Pancreas (tissue), 10 donors: ENCODE results near the gene CRYGN. TPM values are rescaled to one million over a fixed set of nuclear protein-coding genes. Genes with fewer than 3 reads are reported as not detected.
A peak's percentile ranks its signal among the peaks of the same experiment; 100 is the strongest.

Experiments
- ATAC-seq, 4 donors: fragments of 200-7000 bp; cut with Tn5 transposase; one replicate each; pipeline versions ENCODE4 v1.8.0 to v1.9.1; 2020; ENCODE audit warnings: mild to moderate bottlenecking in 4 of 4, moderate library complexity in 4 of 4
- DNase-seq, 6 donors: peaks; one replicate each; pipeline ENCODE4 v3.0.0-alpha.2; 2020
- FAIRE-seq: peaks from 2 replicates; lab custom pipeline; 2012; peaks lifted over from hg19 to GRCh38; lab: Jason Lieb, UNC
- H3K27ac ChIP-seq, 4 donors: fragments of 200-600 bp; sonication (generic); 1 replicate in 3 of 4; 2 replicates in 1 of 4; pipeline versions ENCODE4 v1.5.0 to v1.8.0; 2020
- H3K27me3 ChIP-seq, 4 donors: fragments of 200-600 bp; one replicate each; pipeline ENCODE4 v1.8.0; 2021
- H3K36me3 ChIP-seq, 3 donors: fragments of 200-600 bp; sonication (generic) in 1 of 3; one replicate each; pipeline versions ENCODE4 v1.5.0 to v1.8.0; 2020 to 2021
- H3K4me1 ChIP-seq, 3 donors: fragments of 200-600 bp; one replicate each; pipeline ENCODE4 v1.8.0; 2021
- H3K4me3 ChIP-seq, 4 donors: fragments of 200-600 bp; sonication (generic) in 2 of 4; one replicate each; pipeline versions ENCODE4 v1.5.0 to v1.8.0; 2020 to 2021
- H3K9me3 ChIP-seq, 4 donors: fragments of 200-600 bp; one replicate each; pipeline ENCODE4 v1.8.0; 2021
- CTCF ChIP-seq, 4 donors: fragments of 200-600 bp; sonication (generic) in 3 of 4; IDR thresholded peaks; one replicate each; pipeline versions ENCODE4 v1.5.0 to v1.8.0; 2021; ENCODE audit warnings: antibody characterized with exemption in 4 of 4
- WGBS, 2 donors: extraction: QIAGEN DNeasy Blood & Tissue Kit; methylation state at CpG; one replicate each; pipeline ENCODE4 v1.1.7; 2013; 5-methylcytosine and 5-hydroxymethylcytosine counted together
- intact Hi-C, 3 donors: fragments of 100-400 bp; cut with DNase I; formaldehyde crosslinking; loops; one replicate each; pipeline versions ENCODE4 v1.11.1 to v1.14.2; 2022
- polyA plus RNA-seq, 2 donors: library from polyadenylated mRNA; stranded (reverse); fragments of 200-250 nt; gene quantifications; one replicate each; pipeline ENCODE4 v1.2.3, GENCODE V29; 2013
- total RNA-seq, 6 donors: library from RNA; stranded (reverse); fragmentation: NEBNext Ultra II Directional in 4 of 6; extraction: Animal tissue kit (Norgen Biotek cat#: 25700) in 4 of 6; gene quantifications; one replicate each; pipeline versions ENCODE4 v1.2.1 to v1.2.4, GENCODE V29; 2021 to 2023
- donor health status: healthy with polysubstance abuse.
- donor health status: DM: no; HTN: no; CAD: no; lungs with moderate emphysema.
- donor health status: DM: no; HTN: no; CAD: no.
- donor health status: control.
- donor health status: control.
- donor health status: Bipolar disorder and iron deficiency.
- donor health status: DM: yes; HTN: yes; CAD: no.
- donor health status: DM: no; HTN: no; CAD: no.
- donor health status: DM: no; HTN: no; CAD: no.
- donor health status: DM: yes; HTN: yes; CAD: no.

CRYGN gene
- total and polyA plus RNA-seq, 8 donors, result 0.07 to 0.18 (median 0.08) TPM; not detected in 4

- FAIRE-seq, result no peak
Observed at GRCh38 chr7:151461096-151461941, 21.4 kb upstream of the CRYGN start.

GRCh38 chr7:151460474-151460855 is 20.5 kb upstream of the CRYGN start:
- DNase-seq, result peak in 2 of 6 donors; percentile 39 to 57
- intact Hi-C loops, result no loop called here
- no peaks in the 10 kb centered on the region for H3K27me3 ChIP-seq

More at GRCh38 chr7:151461096-151461941, 21.4 kb upstream of the CRYGN start:
- intact Hi-C loops, result no loop called here
- 91 to 92% methylated on average over 6 of the region's 6 CpGs for WGBS, 2 donors
- no peak for ATAC-seq
- DNase-seq, result no peak
- H3K4me3 ChIP-seq, result no peak overlapping the region
- no peaks in the 10 kb centered on the region for H3K27me3 ChIP-seq
- peaks cover 6 to 18% (median 16%) of the 10 kb centered on the region in 3 donors for H3K4me1 ChIP-seq
- peak overlapping the region in 1 of 4 donors; percentile 86 for H3K27ac ChIP-seq
- no peaks in the 10 kb centered on the region for H3K9me3 ChIP-seq
- peaks cover 0 to 12% (median 3%) of the 10 kb centered on the region in 3 donors for H3K36me3 ChIP-seq
- TF ChIP-seq CTCF (IDR thresholded peaks at IDR 0.05), result no peak

GRCh38 chr7:151459726-151460473 is 20.0 kb upstream of the CRYGN start:
- H3K27me3 ChIP-seq, result no peaks in the 10 kb centered on the region
- intact Hi-C loops, result no loop called here
- H3K4me1 ChIP-seq, result peaks cover 6 to 18% (median 16%) of the 10 kb centered on the region in 3 donors
- H3K27ac ChIP-seq, result peak overlapping the region; percentile 51 to 86 (median 84)
- H3K9me3 ChIP-seq, result no peaks in the 10 kb centered on the region
- no peak for TF ChIP-seq CTCF (IDR thresholded peaks at IDR 0.05)
- peak; percentile 76 to 89 (median 84) for ATAC-seq
- peak; percentile 78 for FAIRE-seq
- H3K36me3 ChIP-seq, result no peaks in the 10 kb centered on the region
- H3K4me3 ChIP-seq, result peak overlapping the region in 2 of 4 donors; percentile 3 to 18
- WGBS, 2 donors, result 2 to 3% methylated on average over 25 of the region's 25 CpGs
- DNase-seq, result peak; percentile 64 to 81 (median 68)

More at GRCh38 chr7:151460474-151460855, 20.5 kb upstream of the CRYGN start:
- peak overlapping the region in 1 of 4 donors; percentile 3 for H3K4me3 ChIP-seq
- peaks cover 0 to 4% (median 3%) of the 10 kb centered on the region in 3 donors for H3K36me3 ChIP-seq
- peak overlapping the region; percentile 51 to 86 (median 84) for H3K27ac ChIP-seq
- H3K4me1 ChIP-seq, result peaks cover 6 to 18% (median 16%) of the 10 kb centered on the region in 3 donors
- WGBS, 2 donors, result 44 to 51% methylated on average over 10 of the region's 10 CpGs
- TF ChIP-seq CTCF (IDR thresholded peaks at IDR 0.05), result no peak
- no peaks in the 10 kb centered on the region for H3K9me3 ChIP-seq
- peak; percentile 54 to 61 (median 56) for ATAC-seq
- FAIRE-seq, result no peak

- no peak for TF ChIP-seq CTCF (IDR thresholded peaks at IDR 0.05)
- no peak for FAIRE-seq
- no peak overlapping the region for H3K27ac ChIP-seq
- no peaks in the 10 kb centered on the region for H3K36me3 ChIP-seq
- H3K9me3 ChIP-seq, result no peaks in the 10 kb centered on the region
- peaks cover 6 to 18% (median 16%) of the 10 kb centered on the region in 3 donors for H3K4me1 ChIP-seq
- H3K4me3 ChIP-seq, result no peak overlapping the region
- 90 to 92% methylated on average over 6 of the region's 6 CpGs for WGBS, 2 donors
- H3K27me3 ChIP-seq, result no peaks in the 10 kb centered on the region
- ATAC-seq, result no peak
- DNase-seq, result no peak
- intact Hi-C loops, result no loop called here
Observed at GRCh38 chr7:151457534-151457933, 17.6 kb upstream of the CRYGN start.
